ENCODE measurements around the gene NCAM1.

DNA sequence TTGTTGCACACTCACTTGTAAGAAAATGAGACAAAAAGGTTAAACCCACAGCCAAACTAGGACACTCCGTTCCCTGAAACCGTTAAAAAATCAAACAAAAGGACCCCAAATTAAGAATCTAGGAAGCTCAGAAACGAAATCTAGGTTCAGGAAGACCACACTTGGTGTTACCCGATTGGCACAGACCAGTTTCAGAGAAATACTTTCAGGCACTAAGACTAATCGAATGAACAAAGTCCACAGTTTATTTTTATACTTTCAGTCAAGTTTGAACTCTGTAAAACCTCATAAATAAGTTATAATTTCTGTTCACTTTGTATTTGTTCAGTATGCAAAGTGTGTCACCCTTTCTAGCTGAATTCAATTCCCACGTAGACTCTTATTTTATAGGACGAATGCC, 314.4 kb downstream of the NCAM1 start:
- TF ChIP-seq, protein P1, sequence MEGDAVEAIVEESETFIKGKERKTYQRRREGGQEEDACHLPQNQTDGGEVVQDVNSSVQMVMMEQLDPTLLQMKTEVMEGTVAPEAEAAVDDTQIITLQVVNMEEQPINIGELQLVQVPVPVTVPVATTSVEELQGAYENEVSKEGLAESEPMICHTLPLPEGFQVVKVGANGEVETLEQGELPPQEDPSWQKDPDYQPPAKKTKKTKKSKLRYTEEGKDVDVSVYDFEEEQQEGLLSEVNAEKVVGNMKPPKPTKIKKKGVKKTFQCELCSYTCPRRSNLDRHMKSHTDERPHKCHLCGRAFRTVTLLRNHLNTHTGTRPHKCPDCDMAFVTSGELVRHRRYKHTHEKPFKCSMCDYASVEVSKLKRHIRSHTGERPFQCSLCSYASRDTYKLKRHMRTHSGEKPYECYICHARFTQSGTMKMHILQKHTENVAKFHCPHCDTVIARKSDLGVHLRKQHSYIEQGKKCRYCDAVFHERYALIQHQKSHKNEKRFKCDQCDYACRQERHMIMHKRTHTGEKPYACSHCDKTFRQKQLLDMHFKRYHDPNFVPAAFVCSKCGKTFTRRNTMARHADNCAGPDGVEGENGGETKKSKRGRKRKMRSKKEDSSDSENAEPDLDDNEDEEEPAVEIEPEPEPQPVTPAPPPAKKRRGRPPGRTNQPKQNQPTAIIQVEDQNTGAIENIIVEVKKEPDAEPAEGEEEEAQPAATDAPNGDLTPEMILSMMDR (conservative IDR thresholded peaks at IDR 0.05), result no peak
- TF ChIP-seq ZFX (IDR thresholded peaks at IDR 0.05), result no peak
